ENCODE results near the gene GAS1. TPM values are rescaled to one million over a fixed set of nuclear protein-coding genes. Genes with fewer than 3 reads are reported as not detected.

The GAS1 gene
- total and polyA plus RNA-seq, 2 of the 4 experiments (the other 2 are of a cell fraction): 1.8 to 2.2 TPM

GRCh38 chr9:86939321-86939720, 8.0 kb downstream of the GAS1 start:
- POLR2A ChIA-PET (ENCODE audit: unreplicated experiment): no interaction called here
- H3K27ac ChIP-seq (ENCODE audit: insufficient read depth, low read length): no peak overlapping the region
- H3K4me3 ChIP-seq (ENCODE audit: insufficient read depth, low read depth, low read length): no peak overlapping the region
- no peak overlapping the region for H3K18ac ChIP-seq (ENCODE audit: low read depth, low read length)
- no peaks in the 10 kb centered on the region for H3K9me1 ChIP-seq (ENCODE audit: insufficient read depth, low read length)
- no peak overlapping the region for H3K9ac ChIP-seq (ENCODE audit: low read depth, low read length)
- BruUV-seq (replicated peaks): no TSS peak
- H2BK15ac ChIP-seq (ENCODE audit: low read depth, low read length): no peak overlapping the region
- in situ Hi-C loops (cut with MboI; ENCODE audit: low sequenced_read_pairs): loop anchor here (25.0 kb wide), 1 partner anchor 302 kb away; no protein-coding TSS in a partner anchor
- H2BK5ac ChIP-seq (ENCODE audit: low read depth, low read length, poor library complexity, severe bottlenecking): no peak overlapping the region
- no peaks in the 10 kb centered on the region; the same call in 1 of the 2 replicates for H3K9me3 ChIP-seq (ENCODE audit: control insufficient read depth, insufficient read depth, low read length)
- no peak overlapping the region for H3K14ac ChIP-seq (replicated peaks; ENCODE audit: low read depth, low read length)
- no peak overlapping the region for H2AK5ac ChIP-seq (ENCODE audit: low read depth, low read length)
- ATAC-seq (ENCODE audit: low read depth) (no peak), DNase-seq (no peak)
- no peak overlapping the region for H2BK120ac ChIP-seq (ENCODE audit: low read depth, low read length)
- dilution Hi-C loops (cut with HindIII; ENCODE audit: low sequenced_read_pairs, unreplicated experiment): no loop called here
- no peak overlapping the region for H2BK20ac ChIP-seq (ENCODE audit: low read depth, low read length)
- no peak overlapping the region for H2AFZ ChIP-seq (replicated peaks; ENCODE audit: low read length, poor library complexity)
- no peak overlapping the region for H3K56ac ChIP-seq (ENCODE audit: extremely low read depth, insufficient read depth, low read length)
- H4K20me1 ChIP-seq (ENCODE audit: insufficient read depth, low read length): no peaks in the 10 kb centered on the region
- H2AK9ac ChIP-seq (replicated peaks; ENCODE audit: low read depth, low read length, poor library complexity): no peak overlapping the region
- H3K4ac ChIP-seq (ENCODE audit: low read depth, low read length): no peak overlapping the region
- TF ChIP-seq SMC3 (IDR thresholded peaks at IDR 0.05; ENCODE audit: low read depth, low read length) (no peak), USF2 (IDR thresholded peaks at IDR 0.05; ENCODE audit: low read depth, low read length) (no peak)
- intact Hi-C loops (cut with micrococcal nuclease): no loop called here
- H3K79me1 ChIP-seq (ENCODE audit: low read depth in 1 of 2, low read length in 2 of 2): no peaks in the 10 kb centered on the region
- no peak overlapping the region for H3K4me2 ChIP-seq (ENCODE audit: low read depth, low read length)
- CTCF ChIA-PET: interaction anchor here (0.6 kb wide), 1 partner anchor 14 kb away, joined by 3 read pairs; no protein-coding TSS in a partner anchor
- no peak overlapping the region for H3K23ac ChIP-seq (ENCODE audit: low read depth, low read length)
- no peak overlapping the region for H4K91ac ChIP-seq (ENCODE audit: insufficient read depth, low read depth, low read length)
- 100% methylated on average over 3 of the region's 5 CpGs; no CpG with 5 or more reads in 1 of the 2 experiments for WGBS, 2 experiments (ENCODE audit: extremely low coverage in 2 of 2, insufficient read length in 1 of 2)
- no peak overlapping the region for H4K5ac ChIP-seq (ENCODE audit: low read depth, low read length)
- no peak overlapping the region for H4K8ac ChIP-seq (ENCODE audit: low read depth in 2 of 2, low read length in 2 of 2)
- H3K36me3 ChIP-seq (ENCODE audit: control insufficient read depth, insufficient read depth, low read length): no peaks in the 10 kb centered on the region
- H3K4me1 ChIP-seq (ENCODE audit: control insufficient read depth, insufficient read depth, low read length): no peaks in the 10 kb centered on the region
- H3K27me3 ChIP-seq (ENCODE audit: control insufficient read depth, insufficient read depth, low read length): peaks cover 11% of the 10 kb centered on the region

Data from IMR-90 (cell line).